Ishikawa (cell line): ENCODE data around the gene SLC7A6.

Experiments
- CEBPB ChIP-seq: IDR thresholded peaks from 2 replicates; pipeline ENCODE4 v1.6.1; 2012
- CREB1 ChIP-seq: IDR thresholded peaks from 2 replicates; pipeline ENCODE4 v1.6.1; 2012; ENCODE audit warnings: low read depth
- EGR1 ChIP-seq: IDR thresholded peaks from 2 replicates; pipeline ENCODE4 v1.6.1; 2012
- EP300 ChIP-seq: IDR thresholded peaks from 2 replicates; pipeline ENCODE4 v1.6.1; 2012; ENCODE audit warnings: borderline replicate concordance
- FOXM1 ChIP-seq: IDR thresholded peaks from 2 replicates; pipeline ENCODE4 v1.6.1; 2012; ENCODE audit warnings: low read depth, borderline replicate concordance
- MAX ChIP-seq: IDR thresholded peaks from 2 replicates; pipeline ENCODE4 v1.6.1; 2012
- NFIC ChIP-seq: IDR thresholded peaks from 2 replicates; pipeline ENCODE4 v1.6.1; 2012
- RAD21 ChIP-seq: IDR thresholded peaks from 2 replicates; pipeline ENCODE4 v1.6.1; 2012; ENCODE audit warnings: low read depth
- REST ChIP-seq: IDR thresholded peaks from 2 replicates; pipeline ENCODE4 v1.6.1; 2012; ENCODE audit warnings: low read depth, mild to moderate bottlenecking
- TAF1 ChIP-seq: IDR thresholded peaks from 2 replicates; pipeline ENCODE4 v1.6.1; 2012; ENCODE audit warnings: low read depth, mild to moderate bottlenecking
- TCF12 ChIP-seq: IDR thresholded peaks from 2 replicates; pipeline ENCODE4 v1.6.1; 2012; ENCODE audit warnings: low read depth
- TEAD4 ChIP-seq: IDR thresholded peaks from 2 replicates; pipeline ENCODE4 v1.6.1; 2012
- USF1 ChIP-seq: IDR thresholded peaks from 2 replicates; pipeline ENCODE4 v1.6.1; 2012
- YY1 ChIP-seq: IDR thresholded peaks from 2 replicates; pipeline ENCODE4 v1.6.1; 2012; ENCODE audit warnings: low read depth
- ZBTB7A ChIP-seq: IDR thresholded peaks from 2 replicates; pipeline ENCODE4 v1.6.1; 2012; ENCODE audit warnings: low read depth

SLC7A6 gene

GRCh38 chr16:68313116-68313515 is 48.8 kb downstream of the SLC7A6 start:
- TF ChIP-seq ZBTB7A (no peak), CEBPB (no peak), EP300 (no peak), USF1 (no peak), FOXM1 (no peak), YY1 (no peak), TEAD4 (no peak), CREB1 (no peak), REST (no peak), MAX (no peak), EGR1 (no peak), NFIC (no peak), TAF1 (no peak), RAD21 (no peak), TCF12 (no peak)

GRCh38 chr16:68319185-68319908 is 55.0 kb downstream of the SLC7A6 start:
- TF ChIP-seq RAD21 = no peak
- no peak for TF ChIP-seq YY1
- no peak for TF ChIP-seq TEAD4
- no peak for TF ChIP-seq EP300
- no peak for TF ChIP-seq EGR1
- TF ChIP-seq FOXM1 = no peak
- no peak for TF ChIP-seq CEBPB
- no peak for TF ChIP-seq CREB1
- TF ChIP-seq MAX = no peak
- no peak for TF ChIP-seq USF1
- no peak for TF ChIP-seq TAF1
- TF ChIP-seq NFIC = no peak
- no peak for TF ChIP-seq REST
- TF ChIP-seq ZBTB7A = no peak
- no peak for TF ChIP-seq TCF12

- TF ChIP-seq CREB1 (no peak), CEBPB (no peak), REST (no peak), RAD21 (no peak)
These were observed 60.0 kb downstream of the SLC7A6 start for GRCh38 chr16:68324336-68324735.

- TF ChIP-seq CEBPB = no peak
These were observed 60.5 kb downstream of the SLC7A6 start for GRCh38 chr16:68324780-68325357.
